Measurements from ENCODE around the gene AKT2. TPM values are rescaled to one million over a fixed set of nuclear protein-coding genes. Genes with fewer than 3 reads are reported as not detected.
A peak's percentile ranks its signal among the peaks of the same experiment; 100 is the strongest.
"Not testable (repeated sequence)": the region's sequence is repeated elsewhere in the genome, so short reads cannot be mapped to it uniquely, and the experiment has no call there.

AKT2 gene
- total RNA-seq, 1 experiment from 2014 or later, result 53.5 TPM

DNA sequence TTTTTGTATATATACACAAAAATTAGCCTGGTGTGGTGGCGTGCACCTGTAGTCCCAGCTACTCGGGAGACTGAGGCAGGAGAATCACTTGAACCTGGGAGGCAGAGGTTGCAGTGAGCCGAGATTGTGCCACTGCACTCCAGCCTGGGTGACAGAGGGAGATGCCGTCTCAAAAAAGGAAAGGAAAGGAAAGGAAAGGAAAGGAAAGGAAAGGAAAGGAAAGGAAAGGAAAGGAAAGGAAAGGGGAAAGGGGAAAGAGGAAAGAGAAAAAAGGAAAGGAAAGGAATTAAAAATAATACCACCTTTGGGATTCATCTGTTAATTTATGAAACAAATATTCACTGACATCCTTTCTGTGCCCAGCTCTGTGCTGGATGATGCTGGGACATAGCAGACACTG is 66.1 kb downstream of the AKT2 start:
- DNase-seq (ENCODE audit: low read depth), result not testable (repeated sequence)

DNA sequence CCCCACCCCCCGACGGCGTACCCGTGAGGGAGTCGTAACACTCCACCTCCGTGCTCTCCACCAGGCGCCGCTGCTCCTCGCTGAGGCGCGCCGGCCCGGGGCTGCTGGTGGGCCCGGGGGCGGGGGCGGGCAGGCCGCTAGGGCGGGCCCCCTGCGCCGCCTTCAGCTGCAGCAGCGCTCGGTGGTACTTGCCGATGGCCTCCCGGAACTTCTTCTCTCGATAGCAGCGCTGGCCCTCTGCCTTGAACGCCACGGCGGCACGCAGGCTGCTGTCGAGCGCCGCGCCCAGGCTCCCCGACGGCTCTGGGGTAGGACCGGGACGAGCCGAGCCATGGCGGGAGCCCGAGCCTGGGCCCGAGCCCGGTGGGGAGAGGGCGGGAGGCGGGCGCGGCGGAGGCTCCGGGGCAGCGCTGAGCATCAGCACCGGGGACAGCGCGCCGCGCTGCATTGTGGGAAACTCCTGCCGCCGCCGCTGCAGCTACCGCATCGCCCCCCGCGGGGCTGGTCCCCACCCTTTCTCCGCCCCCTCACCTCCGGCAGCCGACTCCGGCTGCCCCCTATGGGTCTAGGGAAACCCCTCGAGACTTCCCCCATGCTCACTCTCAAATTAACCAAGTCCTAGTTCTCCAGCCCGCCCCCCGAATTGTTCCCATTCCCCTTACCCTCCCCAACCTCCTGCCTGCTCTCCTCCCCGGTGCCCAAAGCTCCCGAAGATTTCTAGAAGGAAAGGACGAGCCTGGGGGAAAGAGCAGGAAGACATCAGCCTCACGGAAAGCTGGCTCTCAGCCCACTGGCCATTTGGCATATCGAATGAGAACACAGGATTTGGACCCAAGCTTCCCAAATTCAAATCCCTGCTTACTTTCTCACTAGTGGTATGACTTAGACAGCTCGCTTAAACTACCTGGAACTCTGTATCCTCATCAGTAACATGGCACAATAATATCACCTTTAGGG is 66.9 kb downstream of the AKT2 start, which contains the start of gene TTC9B:
Gene TTC9B, minus strand, starts transcription at position 451 of the 957 bp plus-strand sequence. Its CDS starts 3 bp downstream, at position 448.
- DNase-seq (ENCODE audit: low read depth), result no peak

DNA sequence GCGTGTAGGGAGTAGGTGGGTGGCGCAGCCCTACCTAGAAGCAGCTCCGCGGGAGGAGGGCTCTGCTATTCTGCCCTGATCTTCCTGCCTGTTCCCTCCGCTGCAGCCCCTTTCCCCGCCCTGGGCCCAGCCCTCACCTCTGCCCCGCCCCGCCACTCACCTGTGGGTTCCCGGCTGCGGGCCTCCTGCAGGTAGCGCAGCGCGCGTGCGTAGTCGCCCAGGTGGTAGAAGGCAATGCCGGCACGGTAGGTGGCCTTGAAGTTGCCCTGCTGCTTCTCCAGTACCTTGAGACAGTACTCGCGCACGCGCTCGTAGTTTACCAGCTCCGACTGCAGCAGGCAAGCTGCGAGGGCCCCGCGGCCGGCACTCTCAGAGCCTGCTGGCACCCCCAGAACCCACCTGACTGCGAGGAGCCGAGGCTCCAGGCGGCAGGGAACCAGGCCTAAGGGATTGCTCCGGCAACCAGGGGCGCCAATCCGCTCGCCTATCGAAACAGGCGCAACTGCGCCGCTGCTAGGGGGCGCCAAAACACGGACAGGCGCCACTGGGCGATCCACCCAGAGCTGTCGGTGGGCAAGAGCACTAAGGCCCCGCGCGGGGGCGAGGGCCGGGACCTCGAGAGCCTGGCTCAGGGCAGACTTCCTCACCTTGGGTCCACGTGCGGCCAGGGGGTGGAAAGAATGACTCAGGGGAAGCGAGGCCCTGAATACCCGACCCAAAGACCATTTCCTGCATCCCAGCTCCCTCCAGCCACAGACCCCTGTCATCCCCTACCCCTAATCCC is 67.9 kb downstream of the AKT2 start:
- no peak for DNase-seq (ENCODE audit: low read depth)

DNA sequence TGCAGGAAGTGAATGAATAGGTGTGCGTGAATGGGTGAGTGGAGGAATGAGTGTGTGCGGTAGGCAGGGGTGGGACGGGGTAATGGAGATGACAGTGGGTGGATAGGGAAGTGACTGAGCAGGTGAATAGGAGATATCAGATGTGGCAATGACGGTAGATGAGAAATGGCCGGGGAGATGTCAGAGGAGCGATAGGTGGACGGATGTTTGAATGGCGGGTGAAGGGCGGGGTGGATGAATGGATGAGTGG is 68.4 kb downstream of the AKT2 start:
- DNase-seq (ENCODE audit: low read depth), result no peak

DNA sequence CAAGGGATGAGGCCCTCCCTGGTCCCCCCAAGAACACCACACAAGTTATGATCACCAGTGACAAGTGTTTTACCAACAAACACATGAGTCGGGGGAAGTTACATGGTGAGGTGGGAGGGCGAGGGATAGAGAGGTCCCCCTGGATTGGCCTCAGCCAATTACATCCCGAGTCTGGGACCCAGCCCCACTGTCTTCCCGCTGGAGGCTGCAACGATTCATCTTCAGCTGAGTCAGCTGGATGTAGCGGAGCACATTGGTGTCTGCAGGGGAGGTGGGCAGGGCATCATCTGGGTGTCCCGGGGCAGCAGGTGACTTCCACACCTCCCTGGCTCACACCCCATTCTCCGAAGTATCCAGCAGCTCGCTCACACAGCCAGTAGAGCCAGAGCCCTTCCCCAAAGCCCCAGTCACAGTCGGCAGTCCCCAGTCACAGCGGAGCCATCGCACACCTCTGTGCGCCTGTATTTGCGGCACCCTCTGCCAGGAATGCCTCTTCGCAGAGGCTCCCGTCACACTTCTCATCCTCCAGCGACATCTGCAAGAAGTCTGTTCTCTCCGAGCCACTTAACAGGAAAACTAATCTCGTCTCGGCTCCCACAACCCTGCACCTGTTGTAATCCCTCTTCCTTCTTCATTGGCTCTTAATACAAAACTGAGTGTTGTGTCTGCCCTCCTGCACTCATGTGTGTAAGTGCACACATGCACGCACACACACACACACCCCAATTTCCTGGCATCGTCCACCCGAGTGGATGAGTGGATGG is 69.0 kb downstream of the AKT2 start:
- no peak for DNase-seq (ENCODE audit: low read depth)

DNA sequence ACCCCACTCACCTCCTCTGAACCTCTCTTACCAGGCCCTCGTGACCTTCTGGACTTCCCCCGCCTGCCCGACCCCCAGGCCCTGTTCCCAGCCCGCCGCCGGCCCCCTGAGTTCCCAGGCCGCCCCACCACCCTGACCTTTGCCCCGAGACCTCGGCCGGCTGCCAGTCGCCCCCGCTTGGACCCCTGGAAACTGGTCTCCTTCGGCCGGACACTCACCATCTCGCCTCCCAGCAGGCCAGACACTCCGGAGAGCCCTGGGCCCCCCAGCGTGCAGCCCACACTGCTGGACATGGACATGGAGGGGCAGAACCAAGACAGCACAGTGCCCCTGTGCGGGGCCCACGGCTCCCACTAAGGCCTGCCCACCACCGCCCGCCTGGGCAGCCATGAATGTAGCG is 70.2 kb downstream of the AKT2 start:
- no peak for DNase-seq (ENCODE audit: low read depth)

DNA sequence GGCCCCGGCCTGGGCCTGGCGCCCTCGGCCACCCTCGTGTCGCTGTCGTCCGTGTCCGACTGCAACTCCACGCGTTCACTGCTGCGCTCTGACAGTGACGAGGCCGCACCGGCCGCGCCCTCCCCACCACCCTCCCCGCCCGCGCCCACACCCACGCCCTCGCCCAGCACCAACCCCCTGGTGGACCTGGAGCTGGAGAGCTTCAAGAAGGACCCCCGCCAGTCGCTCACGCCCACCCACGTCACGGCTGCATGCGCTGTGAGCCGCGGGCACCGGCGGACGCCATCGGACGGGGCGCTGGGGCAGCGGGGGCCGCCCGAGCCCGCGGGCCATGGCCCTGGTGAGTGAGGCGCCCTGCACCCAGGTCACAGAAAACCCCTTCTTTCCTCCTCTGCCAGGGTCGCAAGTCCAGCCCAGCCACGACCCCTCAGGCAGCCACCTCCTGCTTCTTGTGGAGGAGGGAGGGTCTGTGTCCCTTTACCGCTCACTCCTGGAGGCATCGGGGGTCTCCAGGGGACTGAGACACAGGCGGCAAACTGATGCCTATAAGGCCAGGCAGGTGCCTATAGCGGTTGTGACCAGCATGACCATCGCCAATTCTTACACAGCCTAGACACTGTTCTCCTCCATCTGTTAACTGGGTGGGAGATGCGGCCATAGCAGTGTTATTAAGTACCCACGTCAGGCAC is 71.1 kb downstream of the AKT2 start:
- DNase-seq (ENCODE audit: low read depth), result no peak

DNA sequence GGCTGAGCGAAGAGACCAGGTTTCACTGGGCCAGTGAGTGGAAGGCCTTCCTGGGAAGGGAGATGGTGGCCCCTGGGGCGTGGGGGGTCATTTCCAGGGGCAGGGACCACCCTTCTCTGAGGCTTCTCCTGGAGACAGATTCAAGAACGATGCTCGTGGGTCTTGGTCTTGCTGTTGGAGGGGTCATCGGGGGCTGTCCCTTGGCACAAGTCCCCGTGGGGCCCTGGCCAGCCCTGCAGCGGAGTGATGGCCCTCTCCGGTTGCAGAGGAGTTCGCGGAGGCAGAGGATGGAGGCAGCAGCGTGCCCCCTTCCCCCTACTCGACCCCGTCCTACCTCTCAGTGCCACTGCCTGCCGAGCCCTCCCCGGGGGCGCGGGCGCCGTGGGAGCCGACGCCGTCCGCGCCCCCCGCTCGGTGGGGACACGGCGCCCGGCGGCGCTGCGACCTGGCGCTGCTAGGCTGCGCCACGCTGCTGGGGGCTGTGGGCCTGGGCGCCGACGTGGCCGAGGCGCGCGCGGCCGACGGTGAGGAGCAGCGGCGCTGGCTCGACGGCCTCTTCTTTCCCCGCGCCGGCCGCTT is 71.8 kb downstream of the AKT2 start:
- DNase-seq (ENCODE audit: low read depth), result no peak

DNA sequence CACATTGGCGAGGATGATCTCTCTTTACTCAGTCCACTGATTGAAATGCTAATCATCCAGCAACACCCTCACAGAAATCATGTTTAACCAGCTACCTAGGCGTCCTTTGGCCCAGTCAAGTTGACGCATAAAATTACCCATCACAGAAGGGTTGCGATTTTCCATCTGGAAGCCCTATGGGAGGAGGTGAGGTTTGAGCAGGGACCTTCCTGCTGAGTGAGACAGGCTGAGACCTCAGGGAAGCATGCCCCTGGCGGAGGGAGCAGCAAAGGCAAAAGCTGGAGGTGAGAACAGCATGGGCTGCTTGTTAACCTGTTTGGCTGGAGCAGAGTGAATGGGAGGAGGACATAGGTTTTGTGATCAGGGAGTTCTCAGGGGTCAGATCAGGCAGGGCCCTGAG is 74.3 kb downstream of the AKT2 start:
- no peak for DNase-seq (ENCODE audit: low read depth)

DNA sequence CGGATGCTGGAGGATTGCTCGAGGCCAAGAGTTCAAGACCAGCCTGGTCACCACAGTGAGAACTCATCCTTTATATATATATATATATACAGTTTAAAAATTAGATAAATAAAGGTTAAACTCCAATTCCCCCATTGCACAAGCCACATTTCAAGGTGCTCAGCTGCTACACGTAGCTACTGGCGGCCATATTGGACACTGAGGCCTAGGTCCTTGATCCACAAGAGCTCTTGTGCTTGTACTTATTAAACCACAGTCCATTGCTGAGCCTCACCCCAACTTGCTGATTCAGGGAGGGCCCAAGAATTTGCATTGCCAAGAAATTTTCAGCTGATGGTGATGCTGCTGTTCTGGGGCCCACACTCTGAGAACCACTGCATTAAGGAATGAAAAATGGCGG is 76.5 kb downstream of the AKT2 start:
- DNase-seq (ENCODE audit: low read depth), result no peak

DNA sequence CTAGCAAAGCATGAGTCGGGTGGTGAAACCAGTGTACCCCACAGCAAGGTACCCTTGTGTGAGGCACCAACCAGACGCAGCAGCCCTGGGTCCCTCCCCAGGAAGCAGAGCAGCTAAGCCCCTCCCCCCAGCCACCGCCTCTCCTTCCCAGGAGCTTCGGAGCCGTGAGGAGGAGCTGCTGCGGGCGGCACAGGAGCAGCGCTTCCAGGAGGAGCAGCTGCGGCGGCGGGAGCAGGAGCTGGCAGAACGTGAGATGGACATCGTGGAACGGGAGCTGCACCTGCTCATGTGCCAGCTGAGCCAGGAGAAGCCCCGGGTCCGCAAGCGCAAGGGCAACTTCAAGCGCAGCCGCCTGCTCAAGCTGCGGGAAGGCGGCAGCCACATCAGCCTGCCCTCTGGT is 79.4 kb downstream of the AKT2 start:
- no peak for DNase-seq (ENCODE audit: low read depth)

DNA sequence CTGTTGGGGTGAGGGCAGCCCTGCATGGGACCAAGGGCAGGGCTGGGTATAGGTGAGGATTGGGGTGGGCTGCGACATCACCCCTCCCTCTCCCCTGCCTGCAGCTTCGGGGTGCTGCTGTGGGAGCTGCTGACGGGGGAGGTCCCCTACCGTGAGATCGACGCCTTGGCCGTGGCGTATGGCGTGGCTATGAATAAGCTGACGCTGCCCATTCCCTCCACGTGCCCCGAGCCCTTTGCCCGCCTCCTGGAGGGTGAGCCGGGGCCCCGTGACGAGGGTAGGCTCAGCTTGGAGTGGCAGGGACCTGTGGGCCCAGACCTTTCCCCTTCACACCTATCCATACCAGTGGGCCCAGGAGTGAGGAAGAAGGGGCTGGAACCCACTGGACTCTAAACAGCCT is 80.8 kb downstream of the AKT2 start:
- DNase-seq (ENCODE audit: low read depth), result no peak

DNA sequence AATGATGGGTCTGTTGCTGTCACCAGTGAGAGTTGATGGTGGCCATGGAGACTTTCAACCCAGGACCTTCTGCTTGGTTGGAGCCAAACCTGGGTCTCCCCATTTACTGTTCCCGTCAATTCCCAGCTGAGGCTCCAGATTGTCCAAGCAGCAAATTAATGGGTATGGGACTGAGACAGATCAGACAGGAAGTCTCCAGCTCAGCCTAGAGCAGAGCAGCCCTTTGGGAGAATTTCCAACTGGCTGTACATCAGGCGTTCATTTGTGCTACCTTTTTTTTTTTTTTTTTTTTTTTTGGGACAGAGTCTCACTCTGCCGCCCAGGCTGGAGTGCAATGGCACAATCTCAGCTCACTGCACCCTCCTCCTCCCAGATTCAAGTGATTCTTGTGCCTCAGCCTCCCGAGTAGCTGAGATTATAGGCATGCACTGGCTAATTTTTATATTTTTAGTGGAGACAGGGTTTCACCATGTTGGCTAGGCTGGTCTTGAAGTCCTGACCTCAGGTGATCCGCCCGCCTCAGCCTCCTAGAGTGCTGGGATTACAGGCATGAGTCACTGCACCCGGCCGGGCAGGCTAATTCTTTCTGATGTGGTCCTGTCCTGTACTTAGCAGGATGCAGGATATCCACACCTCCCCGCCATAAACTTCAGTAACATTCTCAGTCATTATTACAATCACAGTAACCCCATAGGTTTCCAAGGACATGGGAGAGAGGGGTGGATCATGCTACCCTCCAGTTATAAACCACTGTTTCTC is 84.6 kb downstream of the AKT2 start:
- peak; percentile 20 for DNase-seq (ENCODE audit: low read depth)

DNA sequence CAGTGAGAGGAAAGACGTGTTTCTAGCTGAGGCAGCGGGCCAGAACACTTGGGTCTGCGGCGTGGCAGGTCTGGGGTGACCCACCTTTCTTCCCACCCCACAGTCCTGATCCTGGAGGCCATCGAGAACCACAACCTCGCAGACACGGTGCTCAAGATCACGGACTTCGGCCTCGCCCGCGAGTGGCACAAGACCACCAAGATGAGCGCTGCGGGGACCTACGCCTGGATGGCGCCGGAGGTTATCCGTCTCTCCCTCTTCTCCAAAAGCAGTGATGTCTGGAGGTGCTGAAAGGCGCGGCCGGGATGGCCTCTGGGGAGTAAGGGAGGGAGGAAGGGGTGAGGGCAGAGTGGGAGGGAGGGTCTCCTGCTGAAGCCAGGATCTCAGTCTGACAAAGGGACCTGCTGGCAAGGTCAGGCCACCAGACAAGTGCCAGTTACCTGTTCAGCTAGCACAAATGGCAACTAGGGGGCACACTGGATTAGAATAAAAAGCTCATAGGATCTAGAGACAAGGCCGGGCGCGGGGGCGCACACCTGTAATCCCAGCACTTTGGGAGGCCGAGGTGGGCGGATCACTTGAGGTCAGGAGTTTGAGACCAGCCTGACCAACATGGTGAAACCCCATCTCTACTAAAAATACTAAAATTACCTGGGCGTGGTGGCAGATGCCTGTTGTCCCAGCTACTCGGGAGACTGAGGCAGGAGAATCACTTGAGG is 86.7 kb downstream of the AKT2 start:
- no peak for DNase-seq (ENCODE audit: low read depth)

DNA sequence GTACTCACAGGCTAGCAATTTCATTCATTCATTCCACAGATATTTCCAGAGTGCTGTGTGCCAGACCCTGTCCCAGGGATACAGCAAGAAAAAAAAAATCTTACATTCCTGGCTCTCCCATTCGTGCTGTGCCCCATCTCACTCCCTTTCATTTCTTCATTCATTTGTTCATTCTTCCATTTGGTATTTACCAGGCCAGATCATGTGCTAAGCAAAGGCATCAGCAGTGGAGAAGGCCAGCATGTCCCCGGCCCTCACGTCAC is 91.6 kb downstream of the AKT2 start:
- DNase-seq (ENCODE audit: low read depth), result no peak

DNA sequence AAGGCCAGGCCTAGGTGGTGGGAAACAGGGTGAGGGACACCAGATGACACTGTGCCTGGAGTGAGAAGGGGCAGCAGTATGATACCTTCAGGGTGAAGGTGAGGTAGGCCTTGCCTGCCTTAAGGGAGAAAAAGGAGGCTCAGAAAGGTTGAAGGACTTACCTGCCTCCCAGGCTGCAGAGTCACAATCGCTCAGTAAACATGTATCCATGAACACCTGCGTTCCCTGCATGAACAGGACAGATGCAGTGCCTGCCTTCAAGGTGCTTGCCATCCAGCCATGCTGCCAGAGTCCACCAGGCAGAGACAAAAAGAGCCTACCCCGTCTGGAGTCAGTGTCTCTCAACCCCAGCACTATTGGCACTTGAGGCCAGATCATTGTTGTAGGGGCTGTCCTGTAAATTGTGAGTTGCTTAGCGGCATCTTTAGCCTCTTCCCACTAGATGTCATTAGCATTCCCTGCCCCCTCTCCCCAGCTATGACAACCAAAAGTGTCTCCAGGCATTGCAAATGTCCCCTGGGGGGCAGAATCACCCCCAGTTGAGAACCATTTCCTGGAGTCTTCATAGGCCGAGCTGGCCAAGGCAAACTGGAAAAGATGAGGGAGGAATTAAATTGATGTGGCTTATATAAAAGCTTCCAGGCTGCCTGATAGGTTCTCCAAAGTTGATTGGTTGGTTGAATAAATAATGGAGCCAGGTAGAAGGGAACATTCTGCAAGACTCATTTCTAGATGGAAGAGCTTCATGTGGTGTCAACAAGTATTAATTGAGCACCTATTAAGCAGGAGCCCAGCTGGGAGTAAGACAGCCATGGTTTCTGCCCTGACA is 92.2 kb downstream of the AKT2 start:
- no peak for DNase-seq (ENCODE audit: low read depth)

DNA sequence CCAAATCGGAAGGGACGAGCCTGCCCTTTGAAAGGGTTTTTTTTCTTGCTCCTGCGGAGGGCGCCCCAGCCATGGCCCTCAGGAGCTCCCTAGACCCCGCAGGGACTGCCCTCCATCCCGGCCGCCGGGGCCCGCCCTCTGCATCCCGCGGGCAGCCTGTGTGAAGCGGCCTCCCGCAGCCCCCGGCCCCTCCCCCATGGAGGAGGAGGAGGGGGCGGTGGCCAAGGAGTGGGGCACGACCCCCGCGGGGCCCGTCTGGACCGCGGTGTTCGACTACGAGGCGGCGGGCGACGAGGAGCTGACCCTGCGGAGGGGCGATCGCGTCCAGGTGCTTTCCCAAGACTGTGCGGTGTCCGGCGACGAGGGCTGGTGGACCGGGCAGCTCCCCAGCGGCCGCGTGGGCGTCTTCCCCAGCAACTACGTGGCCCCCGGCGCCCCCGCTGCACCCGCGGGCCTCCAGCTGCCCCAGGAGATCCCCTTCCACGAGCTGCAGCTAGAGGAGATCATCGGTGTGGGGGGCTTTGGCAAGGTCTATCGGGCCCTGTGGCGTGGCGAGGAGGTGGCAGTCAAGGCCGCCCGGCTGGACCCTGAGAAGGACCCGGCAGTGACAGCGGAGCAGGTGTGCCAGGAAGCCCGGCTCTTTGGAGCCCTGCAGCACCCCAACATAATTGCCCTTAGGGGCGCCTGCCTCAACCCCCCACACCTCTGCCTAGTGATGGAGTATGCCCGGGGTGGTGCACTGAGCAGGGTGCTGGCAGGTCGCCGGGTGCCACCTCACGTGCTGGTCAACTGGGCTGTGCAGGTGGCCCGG is 93.1 kb downstream of the AKT2 start:
- DNase-seq (ENCODE audit: low read depth), result peak; percentile 17

Data from RPMI7951 (cell line).